Activated T-helper 2 cell treated with anti-CD3 and anti-CD28 coated beads, Interferon-gamma antibody, Interleukin-2, Interleukin-4, amounts not matched to agents 10 μg/mL and 5 μg/mL and 100 μg/mL, durations not matched to agents 14 hours and 24 hours and 36 hours (primary cell): ENCODE results near the gene SAMD5. TPM values are rescaled to one million over a fixed set of nuclear protein-coding genes. Genes with fewer than 3 reads are reported as not detected.

Experiments used
- DNase-seq: peaks from one replicate; pipeline ENCODE4 v3.0.0; 2021; ENCODE audit warnings: low spot score
- H3K27ac Mint-ChIP-seq: one replicate; pipeline ENCODE4 v1.8.0; 2021; ENCODE audit warnings: mixed read lengths
- H3K27me3 Mint-ChIP-seq: one replicate; pipeline ENCODE4 v1.8.0; 2021; ENCODE audit warnings: low read depth, mixed read lengths
- H3K36me3 Mint-ChIP-seq: one replicate; pipeline ENCODE4 v1.8.0; 2021; ENCODE audit warnings: low read depth, mixed read lengths
- H3K4me1 Mint-ChIP-seq: one replicate; pipeline ENCODE4 v1.8.0; 2021; ENCODE audit warnings: low read depth, mixed read lengths
- H3K4me3 Mint-ChIP-seq: one replicate; pipeline ENCODE4 v1.8.0; 2021; ENCODE audit warnings: low read depth, mild to moderate bottlenecking, moderate library complexity, mixed read lengths
- H3K9me3 Mint-ChIP-seq: one replicate; pipeline ENCODE4 v1.8.0; 2021; ENCODE audit warnings: mixed read lengths
- intact Hi-C: fragments of 100-400 bp; cut with micrococcal nuclease; formaldehyde crosslinking; loops from one replicate; pipeline ENCODE4 v1.15.1; 2023
- total RNA-seq: library from RNA; stranded (reverse); gene quantifications from 2 replicates; pipeline ENCODE4 v1.2.3, GENCODE V29; 2022

SAMD5 gene
- total RNA-seq: 0.48 and 0.67 TPM in 2 replicates

DNA sequence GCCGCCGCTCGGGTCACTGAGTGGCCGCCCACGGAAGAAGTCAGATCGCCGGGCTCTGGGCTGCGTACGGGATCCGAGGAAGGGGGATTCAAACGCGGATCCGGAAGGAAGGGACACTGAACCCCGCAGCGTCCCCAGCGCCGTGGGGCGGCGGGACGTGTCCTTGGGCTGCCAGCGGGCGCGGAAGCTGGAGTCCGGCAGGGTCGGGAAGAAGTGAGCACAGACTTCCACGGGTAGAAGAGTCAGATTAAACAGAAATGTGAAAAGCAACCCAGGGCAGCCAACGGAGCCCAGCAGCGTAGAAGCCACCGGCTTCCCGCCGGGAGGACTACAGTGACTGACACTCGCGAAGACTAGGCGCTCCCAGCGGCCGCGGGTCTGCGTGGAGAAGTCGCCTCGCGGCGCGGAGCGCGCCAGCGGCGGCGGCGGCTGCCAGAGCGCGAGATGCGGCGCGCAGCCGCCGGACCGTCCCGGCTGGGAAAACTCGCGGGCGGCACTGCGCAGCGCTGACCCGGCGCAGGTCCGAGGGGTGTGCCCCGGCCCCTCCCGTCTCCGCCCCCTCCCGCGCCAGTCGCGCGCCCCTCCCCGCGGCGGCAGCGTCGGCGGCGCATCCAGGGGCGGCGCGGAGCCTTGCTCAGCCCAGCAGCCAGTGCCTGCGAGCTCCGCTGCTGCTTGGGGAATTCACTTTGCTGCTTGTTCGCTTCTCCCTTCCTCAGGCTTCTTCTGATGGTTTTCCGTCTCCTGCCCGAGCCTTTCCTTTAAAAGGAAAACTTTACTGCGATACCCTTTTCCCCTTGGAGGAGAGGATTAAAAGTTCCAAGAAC lies at the start of gene SAMD5:
Gene SAMD5 (plus strand): TSS at position 649 of the 824 bp plus-strand sequence. CDS start 239 bp downstream, outside the sequence.
- peak within 1 kb of the TSS; percentile 74 for H3K4me3 Mint-ChIP-seq

DNA sequence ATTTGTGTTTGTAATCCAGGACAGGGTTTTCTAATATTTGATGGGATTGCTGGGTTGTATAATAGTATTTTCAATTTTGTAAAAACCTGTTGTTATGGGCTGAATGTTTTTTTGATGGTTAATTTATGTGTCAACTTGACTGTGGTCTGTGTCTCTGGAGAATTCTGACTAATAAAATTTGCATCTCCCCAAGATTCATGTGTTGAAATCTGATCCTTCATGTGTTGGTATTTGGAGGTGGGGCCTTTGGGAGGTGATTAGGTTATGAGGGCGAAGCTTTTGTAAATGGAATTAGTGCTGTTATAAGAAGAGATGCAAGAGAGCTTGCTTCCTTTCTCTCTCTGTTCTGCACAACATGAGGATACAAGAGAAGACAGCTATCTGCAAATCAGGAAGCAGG lies 48.7 kb upstream of the SAMD5 start:
- no peak overlapping the region for H3K27ac Mint-ChIP-seq
- no peaks in the 10 kb centered on the region for H3K36me3 Mint-ChIP-seq
- no peaks in the 10 kb centered on the region for H3K27me3 Mint-ChIP-seq
- H3K4me3 Mint-ChIP-seq: no peak overlapping the region
- H3K4me1 Mint-ChIP-seq: no peaks in the 10 kb centered on the region
- DNase-seq: no peak
- intact Hi-C loops: no loop called here
- H3K9me3 Mint-ChIP-seq: no peaks in the 10 kb centered on the region

More for the DNA sequence above, at the start of gene SAMD5:
- no peak for DNase-seq
- no peak within 1 kb of the TSS for H3K27ac Mint-ChIP-seq
- H3K9me3 Mint-ChIP-seq: no peaks in the 10 kb centered on the region
- intact Hi-C loops: loop anchor here (5.0 kb wide), 2 partner anchors 651 to 954 kb away; no protein-coding TSS in a partner anchor
- peaks cover 57% of the 10 kb centered on the region for H3K27me3 Mint-ChIP-seq
- peaks cover 12% of the 10 kb centered on the region for H3K4me1 Mint-ChIP-seq
- H3K36me3 Mint-ChIP-seq: no peaks in the 10 kb centered on the region

DNA sequence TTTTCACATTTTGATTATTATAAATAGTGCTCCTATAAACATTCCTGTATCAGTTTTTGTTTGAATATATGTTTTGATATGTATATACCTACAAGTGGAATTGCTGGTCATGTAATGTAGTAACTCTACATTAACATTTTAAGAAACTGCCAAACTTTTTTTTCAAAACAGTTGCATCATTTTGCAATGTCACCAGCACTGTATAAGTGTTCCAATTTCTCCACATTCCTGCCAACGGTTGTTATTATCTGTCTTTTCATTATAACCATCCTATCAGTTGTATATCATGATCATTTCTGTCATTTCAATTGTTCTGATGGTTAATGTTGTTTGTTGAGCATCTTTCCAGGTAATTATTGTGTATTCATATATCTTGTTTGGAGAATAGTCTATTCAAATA lies 44.8 kb upstream of the SAMD5 start:
- no peak overlapping the region for H3K27ac Mint-ChIP-seq

DNA sequence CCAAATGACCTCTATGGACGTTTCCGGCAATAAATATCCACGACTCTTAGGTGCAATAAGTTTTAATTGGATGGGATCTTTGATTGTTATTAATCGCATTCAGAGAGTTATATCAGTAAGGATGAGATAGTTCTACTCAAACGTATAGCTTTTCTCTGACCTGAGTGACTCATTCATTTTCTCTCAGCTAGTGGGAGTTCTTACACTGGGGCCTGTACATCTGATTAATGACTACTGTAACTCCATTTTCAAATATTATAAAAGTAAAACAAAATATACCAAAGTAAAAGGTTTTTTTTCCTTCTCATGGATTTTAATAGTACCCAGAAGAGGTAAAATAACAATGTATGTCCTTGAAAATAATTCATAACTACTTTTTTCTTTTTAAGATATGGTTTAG lies 41.1 kb upstream of the SAMD5 start:
- no peak for DNase-seq
- intact Hi-C loops: no loop called here
- Mint-ChIP-seq H3K36me3 (no peaks in the 10 kb centered on the region), H3K9me3 (no peaks in the 10 kb centered on the region), H3K27me3 (no peaks in the 10 kb centered on the region), H3K27ac (no peak overlapping the region), H3K4me3 (no peak overlapping the region), H3K4me1 (no peaks in the 10 kb centered on the region)

More for the DNA sequence above, 44.8 kb upstream of the SAMD5 start:
- Mint-ChIP-seq H3K9me3 (no peaks in the 10 kb centered on the region), H3K4me3 (no peak overlapping the region), H3K27me3 (no peaks in the 10 kb centered on the region), H3K4me1 (no peaks in the 10 kb centered on the region), H3K36me3 (no peaks in the 10 kb centered on the region)
- intact Hi-C loops: no loop called here
- no peak for DNase-seq

DNA sequence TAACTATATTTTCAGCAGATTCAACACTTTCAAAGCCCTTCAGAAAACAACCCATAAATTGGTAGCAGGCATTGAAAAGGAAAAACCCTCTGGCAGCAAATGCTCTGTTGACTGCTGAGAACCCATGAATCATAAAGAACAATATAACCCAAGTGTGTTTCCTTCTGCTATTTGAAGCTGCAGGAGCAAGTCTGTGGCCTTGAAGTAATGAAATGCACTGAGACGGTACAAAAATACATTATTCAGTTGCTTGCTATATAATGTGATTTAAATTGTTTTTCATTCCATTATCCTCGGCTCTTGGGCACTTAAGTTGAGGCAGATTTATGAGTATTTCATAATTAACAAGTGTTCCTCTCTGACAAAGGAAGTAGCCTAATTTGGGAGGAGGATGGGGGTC lies 40.6 kb upstream of the SAMD5 start:
- Mint-ChIP-seq H3K4me3 (no peak overlapping the region), H3K9me3 (no peaks in the 10 kb centered on the region), H3K4me1 (no peaks in the 10 kb centered on the region), H3K27me3 (no peaks in the 10 kb centered on the region), H3K27ac (no peak overlapping the region), H3K36me3 (no peaks in the 10 kb centered on the region)
- intact Hi-C loops: no loop called here
- no peak for DNase-seq

DNA sequence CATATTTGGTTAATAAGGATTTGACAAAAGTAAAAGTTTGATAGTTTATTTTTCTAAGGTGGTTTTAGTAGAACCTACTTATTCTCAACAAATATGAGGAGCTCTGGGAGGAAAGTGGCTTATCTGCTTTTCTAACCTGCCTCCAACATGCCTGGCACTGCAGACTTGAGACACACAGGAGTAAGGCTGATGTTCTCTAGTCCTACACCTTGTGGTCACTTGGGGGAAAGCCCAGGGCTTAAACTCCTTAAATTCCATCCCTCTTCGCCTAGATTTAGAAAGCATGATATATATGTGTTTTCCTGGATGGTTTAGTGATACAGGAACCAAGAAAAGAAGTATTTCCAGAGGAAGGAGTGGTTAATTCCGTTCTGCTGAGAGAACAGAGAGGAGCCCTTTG lies 39.9 kb upstream of the SAMD5 start:
- Mint-ChIP-seq H3K27me3 (no peaks in the 10 kb centered on the region), H3K9me3 (no peaks in the 10 kb centered on the region), H3K4me1 (no peaks in the 10 kb centered on the region), H3K36me3 (no peaks in the 10 kb centered on the region), H3K4me3 (no peak overlapping the region), H3K27ac (no peak overlapping the region)
- intact Hi-C loops: no loop called here
- DNase-seq: no peak

DNA sequence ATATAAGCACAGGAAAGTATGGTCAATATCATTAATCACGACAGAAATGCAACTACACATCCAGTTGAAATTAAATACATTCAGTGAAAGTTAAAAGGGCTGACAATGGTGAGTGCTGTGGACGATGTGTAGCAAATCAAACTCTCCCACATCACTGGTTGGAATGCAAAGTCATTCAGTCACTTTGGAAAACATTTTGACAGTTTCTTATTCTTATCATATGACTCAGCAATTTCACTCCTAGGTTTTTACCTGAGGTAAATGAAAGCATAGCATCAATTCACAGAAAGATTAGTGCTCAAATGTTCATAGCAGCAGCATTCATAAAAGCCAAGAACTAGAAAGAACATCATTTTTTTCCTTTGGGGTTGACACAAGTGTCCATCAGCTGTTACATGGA lies 28.6 kb upstream of the SAMD5 start:
- H3K36me3 Mint-ChIP-seq: no peaks in the 10 kb centered on the region
- intact Hi-C loops: no loop called here
- H3K4me1 Mint-ChIP-seq: no peaks in the 10 kb centered on the region
- no peak overlapping the region for H3K27ac Mint-ChIP-seq
- H3K9me3 Mint-ChIP-seq: no peaks in the 10 kb centered on the region
- H3K27me3 Mint-ChIP-seq: no peaks in the 10 kb centered on the region
- DNase-seq: no peak
- no peak overlapping the region for H3K4me3 Mint-ChIP-seq

DNA sequence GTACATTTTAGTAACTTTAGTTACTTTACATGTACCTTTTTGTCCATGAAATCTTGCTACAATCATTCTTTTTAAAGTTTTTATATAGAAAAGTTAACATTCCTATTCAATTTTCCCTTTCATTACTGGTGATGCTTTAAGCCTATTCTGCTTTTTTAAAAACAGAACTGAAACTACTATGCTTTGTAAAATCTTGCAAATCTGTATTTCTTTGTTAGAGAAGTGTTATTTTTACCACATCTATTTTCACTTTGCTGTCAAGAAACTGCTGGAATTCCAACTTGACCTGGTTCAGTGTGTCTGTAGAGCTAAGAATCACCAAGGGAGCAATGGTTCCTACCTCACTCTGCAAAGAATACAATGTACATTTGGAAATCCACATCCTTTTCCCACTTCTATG lies 21.8 kb upstream of the SAMD5 start:
- Mint-ChIP-seq H3K4me1 (no peaks in the 10 kb centered on the region), H3K36me3 (no peaks in the 10 kb centered on the region), H3K4me3 (no peak overlapping the region), H3K27me3 (no peaks in the 10 kb centered on the region), H3K27ac (no peak overlapping the region), H3K9me3 (no peaks in the 10 kb centered on the region)
- intact Hi-C loops: no loop called here
- no peak for DNase-seq

DNA sequence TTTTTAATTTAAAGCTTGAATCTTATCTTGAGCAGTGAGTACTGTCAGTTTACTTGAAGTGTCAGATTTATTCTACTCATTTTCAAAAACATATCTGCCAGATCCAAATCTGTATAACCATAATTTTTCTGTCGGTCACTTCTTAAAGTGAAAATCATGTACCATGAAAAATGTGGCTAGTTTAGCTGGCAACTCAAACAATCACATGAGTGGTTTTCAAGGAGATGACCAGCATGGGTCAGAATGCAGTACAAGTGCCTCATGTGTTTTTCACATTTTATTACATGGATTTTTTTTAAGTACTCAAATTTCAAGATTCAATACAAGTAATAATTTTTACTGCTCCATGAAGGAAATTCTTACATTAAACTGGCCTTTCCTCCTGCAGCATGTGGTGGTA lies 11.0 kb upstream of the SAMD5 start:
- H3K27ac Mint-ChIP-seq: no peak overlapping the region
- H3K36me3 Mint-ChIP-seq: no peaks in the 10 kb centered on the region

DNA sequence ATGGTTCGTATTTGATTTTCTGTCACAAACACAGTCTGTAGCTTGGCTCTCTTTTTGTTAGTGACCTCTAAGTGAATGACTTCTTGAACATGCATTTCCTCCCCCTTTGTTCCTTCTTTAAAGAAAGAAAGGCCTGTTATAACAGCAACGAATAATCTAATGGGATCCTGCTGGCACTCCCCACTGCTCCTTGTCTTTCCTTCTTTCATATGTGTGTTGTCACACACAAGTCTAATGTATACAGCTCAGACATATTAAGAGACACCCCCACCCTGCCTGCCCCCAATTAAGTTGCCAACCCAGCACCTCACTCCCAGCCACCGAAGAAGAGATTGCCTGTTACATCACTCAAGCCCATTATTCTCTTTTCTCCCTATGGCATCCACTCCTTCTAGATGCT lies 4.9 kb upstream of the SAMD5 start:
- DNase-seq: no peak
- intact Hi-C loops: no loop called here
- Mint-ChIP-seq H3K27ac (no peak overlapping the region), H3K4me1 (peaks cover 6% of the 10 kb centered on the region), H3K36me3 (no peaks in the 10 kb centered on the region), H3K27me3 (peaks cover 34% of the 10 kb centered on the region), H3K9me3 (no peaks in the 10 kb centered on the region), H3K4me3 (no peak overlapping the region)

More for the DNA sequence above, 11.0 kb upstream of the SAMD5 start:
- Mint-ChIP-seq H3K4me1 (no peaks in the 10 kb centered on the region), H3K27me3 (peaks cover 5% of the 10 kb centered on the region), H3K4me3 (no peak overlapping the region), H3K9me3 (no peaks in the 10 kb centered on the region)
- intact Hi-C loops: no loop called here
- no peak for DNase-seq

DNA sequence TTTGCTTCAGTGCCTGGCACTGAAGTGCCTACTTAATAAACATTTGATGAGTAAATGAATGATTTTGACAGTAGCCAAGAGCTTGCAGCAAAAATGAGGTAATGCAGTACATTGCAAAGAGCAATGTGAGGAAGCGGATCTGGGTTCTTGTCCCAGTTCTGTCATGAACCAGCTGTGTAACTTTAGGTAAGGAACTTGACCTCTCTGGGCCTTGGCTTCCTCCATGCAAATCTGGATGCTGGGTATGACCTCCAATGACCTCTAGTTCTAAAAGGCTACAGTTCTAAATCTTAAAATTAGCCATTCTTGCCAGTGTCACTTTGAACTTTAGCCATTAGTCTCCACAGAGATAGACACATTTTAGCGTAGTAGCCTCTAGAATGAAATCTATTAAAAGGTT lies 3.6 kb upstream of the SAMD5 start:
- Mint-ChIP-seq H3K36me3 (no peaks in the 10 kb centered on the region), H3K27me3 (peaks cover 42% of the 10 kb centered on the region), H3K4me3 (no peak overlapping the region), H3K27ac (no peak overlapping the region), H3K4me1 (peaks cover 12% of the 10 kb centered on the region), H3K9me3 (no peaks in the 10 kb centered on the region)
- no peak for DNase-seq
- intact Hi-C loops: loop anchor here (5.0 kb wide), 2 partner anchors 648 to 957 kb away; no protein-coding TSS in a partner anchor

DNA sequence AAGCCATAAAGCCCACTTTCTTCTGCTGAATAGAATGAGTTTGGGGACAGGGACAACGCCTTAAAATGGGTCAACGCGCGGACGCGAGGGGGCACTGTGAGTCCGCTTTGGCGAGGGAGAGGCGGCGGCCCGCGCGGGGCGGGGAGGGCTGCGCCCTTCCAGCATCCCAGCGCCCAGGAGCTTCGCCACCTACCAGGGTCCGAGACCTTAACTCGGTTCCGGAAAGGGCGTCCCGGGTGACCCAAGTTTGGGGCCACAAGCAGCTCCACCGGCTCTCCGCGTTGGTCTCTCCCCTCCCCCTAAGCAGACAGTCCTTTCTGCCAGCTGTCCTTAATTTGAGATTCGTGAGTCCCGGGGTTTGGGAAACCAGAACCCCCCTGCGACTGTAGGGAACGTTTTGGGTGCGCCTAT lies 1.8 kb upstream of the SAMD5 start:
- no peaks in the 10 kb centered on the region for H3K9me3 Mint-ChIP-seq
- H3K4me1 Mint-ChIP-seq: peaks cover 12% of the 10 kb centered on the region
- intact Hi-C loops: loop anchor here (1.0 to 5.0 kb wide), 4 partner anchors 639 to 956 kb away; no protein-coding TSS in a partner anchor
- no peak for DNase-seq
- no peaks in the 10 kb centered on the region for H3K36me3 Mint-ChIP-seq
- H3K27ac Mint-ChIP-seq: no peak overlapping the region
- H3K27me3 Mint-ChIP-seq: peaks cover 51% of the 10 kb centered on the region
- H3K4me3 Mint-ChIP-seq: peak overlapping the region; percentile 62

DNA sequence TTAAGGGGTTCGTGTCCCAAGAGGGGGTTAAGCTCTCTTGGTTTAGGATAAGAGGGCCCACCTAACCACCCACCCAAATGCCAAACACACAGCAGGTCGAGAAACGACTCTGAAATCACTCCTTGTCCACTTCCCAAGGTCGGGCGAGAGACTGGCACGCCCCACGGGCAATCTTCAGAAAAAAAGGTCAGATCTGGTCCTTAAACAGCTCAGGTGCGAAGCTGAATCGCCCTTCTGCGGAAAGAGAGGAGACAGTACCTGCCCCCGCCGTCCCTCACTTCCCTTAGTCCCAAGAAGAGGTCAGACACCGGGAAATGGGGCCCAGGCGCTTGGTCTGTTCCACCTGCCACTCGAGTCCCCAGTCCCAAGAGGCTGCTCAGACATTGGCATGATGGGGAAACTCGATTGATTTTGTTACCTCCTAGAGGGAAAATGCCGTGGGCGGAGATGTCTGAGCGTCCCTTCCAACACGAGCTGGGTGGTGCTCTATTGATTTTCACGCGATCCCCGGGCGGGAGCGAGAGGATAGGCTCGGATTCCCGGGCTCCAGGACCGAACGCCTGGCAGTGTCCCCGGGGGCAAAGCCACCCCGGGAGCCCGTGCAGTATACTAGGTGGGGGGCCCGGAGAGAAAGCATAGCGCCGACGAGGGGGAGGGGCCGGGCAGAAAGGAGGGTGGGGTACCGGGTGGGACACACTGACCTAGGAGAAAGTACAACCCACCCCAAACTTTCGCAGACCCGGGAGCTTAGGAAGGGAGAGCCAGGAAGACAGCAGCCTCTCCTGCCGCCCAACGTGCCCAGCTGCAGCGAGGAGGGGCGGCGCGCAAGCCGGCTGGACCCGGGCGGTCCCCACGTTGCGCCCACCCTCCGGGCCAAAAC lies 1.1 kb upstream of the SAMD5 start:
- Mint-ChIP-seq H3K4me3 (peak overlapping the region; percentile 73), H3K36me3 (no peaks in the 10 kb centered on the region), H3K4me1 (peaks cover 12% of the 10 kb centered on the region), H3K27ac (no peak overlapping the region), H3K9me3 (no peaks in the 10 kb centered on the region), H3K27me3 (peaks cover 57% of the 10 kb centered on the region)
- intact Hi-C loops: loop anchor here (1.0 to 5.0 kb wide), 4 partner anchors 638 to 955 kb away; no protein-coding TSS in a partner anchor
- DNase-seq: no peak
